Naive thymus-derived CD8-positive, alpha-beta T cell (primary cell): ENCODE data around the gene PCDH15. TPM values are rescaled to one million over a fixed set of nuclear protein-coding genes. Genes with fewer than 3 reads are reported as not detected.
"Not testable (repeated sequence)": the region's sequence is repeated elsewhere in the genome, so short reads cannot be mapped to it uniquely, and the experiment has no call there.

Experiments
- ATAC-seq, 2 donors: fragments of 150-1000 bp; cut with Tn5 transposase in 1 of 2; sonication (Bioruptor Pico), chemical (Tn5 transposase) in 1 of 2; 1 replicate in 1 of 2; 2 replicates in 1 of 2; pipeline ENCODE4 v1.10.0; 2021; ENCODE audit warnings: mild to moderate bottlenecking in 2 of 2, moderate library complexity in 2 of 2
- POLR2A ChIA-PET: fragments of 350-600 bp; sonication (Branson Sonifier 250); formaldehyde crosslinking; loops from one replicate; lab custom pipeline; 2021; ENCODE audit warnings: antibody characterized with exemption; lab: Charles Lee
- DNase-seq, 10 donors: peaks; one replicate each; pipeline versions ENCODE4 v3.0.0 to v3.0.0-alpha.2; 2020 to 2022
- H3K27ac Mint-ChIP-seq, 10 donors: one replicate each; pipeline ENCODE4 v1.8.0; 2020 to 2022; ENCODE audit warnings: mild to moderate bottlenecking in 10 of 10, mixed read lengths in 10 of 10, moderate library complexity in 4 of 10, inconsistent platforms in 1 of 10
- H3K27me3 Mint-ChIP-seq, 5 donors: one replicate each; pipeline ENCODE4 v1.8.0; 2021 to 2022; ENCODE audit warnings: mixed read lengths in 5 of 5
- H3K36me3 Mint-ChIP-seq, 3 donors: one replicate each; pipeline ENCODE4 v1.8.0; 2020 to 2022; ENCODE audit warnings: mixed read lengths in 3 of 3, mild to moderate bottlenecking in 2 of 3, inconsistent platforms in 1 of 3
- H3K4me1 Mint-ChIP-seq, 4 donors: one replicate each; pipeline ENCODE4 v1.8.0; 2021 to 2022; ENCODE audit warnings: mixed read lengths in 4 of 4
- H3K4me3 Mint-ChIP-seq, 10 donors: one replicate each; pipeline ENCODE4 v1.8.0; 2020 to 2022; ENCODE audit warnings: mild to moderate bottlenecking in 10 of 10, mixed read lengths in 10 of 10, moderate library complexity in 6 of 10, inconsistent platforms in 1 of 10
- H3K9me3 Mint-ChIP-seq, 9 donors: one replicate each; pipeline ENCODE4 v1.8.0; 2020 to 2022; ENCODE audit warnings: mixed read lengths in 9 of 9, mild to moderate bottlenecking in 3 of 9, inconsistent platforms in 1 of 9, moderate library complexity in 1 of 9
- polyA plus RNA-seq, 3 donors: library from polyadenylated mRNA; unstranded; fragments of 300-500 nt; fragmentation: Illumina TruSeq; gene quantifications; one replicate each; pipeline ENCODE4 v1.2.3, GENCODE V29; 2021
- total RNA-seq, 8 experiments: library from RNA in 2 of 8; stranded (reverse) in 2 of 8; gene quantifications; one replicate each; pipeline ENCODE4 v1.2.3 and lab custom pipeline; 2021 to 2026

PCDH15 gene
- total and polyA plus RNA-seq, 5 experiments from 2014 or later: not detected

GRCh38 chr10:53952698-53953630 is 848.1 kb downstream of the PCDH15 start:
- POLR2A ChIA-PET: no interaction called here
- Mint-ChIP-seq H3K4me1 (no peaks in the 10 kb centered on the region), H3K27me3 (no peaks in the 10 kb centered on the region), H3K27ac (no peak overlapping the region), H3K9me3 (peaks cover 0 to 6% (median 3%) of the 10 kb centered on the region in 9 donors), H3K4me3 (no peak overlapping the region), H3K36me3 (no peaks in the 10 kb centered on the region)
- no peak for ATAC-seq
- DNase-seq: no peak

GRCh38 chr10:53939654-53940053 is 861.4 kb downstream of the PCDH15 start:
- peaks cover 0 to 12% (median 4%) of the 10 kb centered on the region in 9 donors for H3K9me3 Mint-ChIP-seq
- no peaks in the 10 kb centered on the region for H3K36me3 Mint-ChIP-seq
- no peak overlapping the region for H3K4me3 Mint-ChIP-seq
- no peak for DNase-seq
- H3K27ac Mint-ChIP-seq: no peak overlapping the region
- POLR2A ChIA-PET: no interaction called here
- no peaks in the 10 kb centered on the region for H3K27me3 Mint-ChIP-seq
- ATAC-seq: no peak
- H3K4me1 Mint-ChIP-seq: no peaks in the 10 kb centered on the region

GRCh38 chr10:53930648-53931047 is 870.4 kb downstream of the PCDH15 start:
- no peak overlapping the region for H3K27ac Mint-ChIP-seq
- H3K9me3 Mint-ChIP-seq: peaks cover 7 to 15% (median 10%) of the 10 kb centered on the region in 9 donors
- POLR2A ChIA-PET: interaction anchor here (0.7 kb wide), 1 partner anchor 61 kb away, joined by 5 read pairs; no protein-coding TSS in a partner anchor
- no peak for ATAC-seq
- DNase-seq: no peak
- H3K4me3 Mint-ChIP-seq: no peak overlapping the region
- no peaks in the 10 kb centered on the region for H3K27me3 Mint-ChIP-seq
- no peaks in the 10 kb centered on the region for H3K4me1 Mint-ChIP-seq
- H3K36me3 Mint-ChIP-seq: no peaks in the 10 kb centered on the region

DNA sequence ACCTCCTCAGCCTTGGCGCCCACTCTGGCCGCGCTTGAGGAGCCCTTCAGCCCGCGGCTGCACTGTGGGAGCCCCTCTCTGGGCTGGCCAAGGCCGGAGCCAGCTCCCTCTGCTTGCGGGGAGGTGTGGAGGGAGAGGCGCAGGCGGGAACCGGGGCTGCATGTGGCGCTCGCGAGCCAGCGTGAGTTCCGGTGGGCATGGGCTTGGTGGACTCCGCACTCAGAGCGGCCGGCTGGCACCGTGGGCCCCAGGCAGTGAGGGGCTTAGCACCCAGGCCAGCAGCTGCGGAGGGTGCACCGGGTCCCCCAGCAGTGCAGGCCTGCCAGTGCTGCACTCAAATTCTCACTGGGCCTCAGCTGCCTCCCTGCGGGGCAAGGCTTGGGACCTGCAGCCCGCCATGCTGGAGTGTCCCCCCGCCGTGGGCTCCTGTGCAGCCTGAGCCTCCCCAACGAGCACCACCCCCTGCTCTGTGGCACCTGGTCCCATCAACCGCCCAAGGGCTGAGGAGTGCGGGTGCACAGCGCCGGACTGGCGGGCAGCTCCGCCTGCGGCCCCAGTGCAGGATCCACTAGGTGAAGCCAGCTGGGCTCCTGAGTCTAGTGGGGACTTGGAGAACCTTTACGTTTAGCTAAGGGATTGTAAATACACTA is 876.9 kb downstream of the PCDH15 start:
- H3K36me3 Mint-ChIP-seq, H3K27me3 Mint-ChIP-seq, POLR2A ChIA-PET, ATAC-seq, H3K4me1 Mint-ChIP-seq, DNase-seq, H3K27ac Mint-ChIP-seq, H3K4me3 Mint-ChIP-seq: not testable (repeated sequence)
- H3K9me3 Mint-ChIP-seq: peaks cover 0 to 18% (median 6%) of the 10 kb centered on the region in 9 donors

GRCh38 chr10:53918755-53919154 is 882.3 kb downstream of the PCDH15 start:
- POLR2A ChIA-PET: no interaction called here
- H3K27me3 Mint-ChIP-seq: no peaks in the 10 kb centered on the region
- H3K36me3 Mint-ChIP-seq: no peaks in the 10 kb centered on the region
- DNase-seq: no peak
- no peaks in the 10 kb centered on the region for H3K4me1 Mint-ChIP-seq
- peaks cover 0 to 9% (median 3%) of the 10 kb centered on the region in 9 donors for H3K9me3 Mint-ChIP-seq
- no peak overlapping the region for H3K4me3 Mint-ChIP-seq
- H3K27ac Mint-ChIP-seq: no peak overlapping the region
- ATAC-seq: no peak

GRCh38 chr10:53909791-53910190 is 891.2 kb downstream of the PCDH15 start:
- POLR2A ChIA-PET: no interaction called here
- H3K27me3 Mint-ChIP-seq: no peaks in the 10 kb centered on the region
- H3K4me3 Mint-ChIP-seq: no peak overlapping the region
- peaks cover 0 to 32% (median 9%) of the 10 kb centered on the region in 9 donors for H3K9me3 Mint-ChIP-seq
- ATAC-seq (no peak), DNase-seq (no peak)
- H3K36me3 Mint-ChIP-seq: no peaks in the 10 kb centered on the region
- H3K27ac Mint-ChIP-seq: no peak overlapping the region
- no peaks in the 10 kb centered on the region for H3K4me1 Mint-ChIP-seq

DNA sequence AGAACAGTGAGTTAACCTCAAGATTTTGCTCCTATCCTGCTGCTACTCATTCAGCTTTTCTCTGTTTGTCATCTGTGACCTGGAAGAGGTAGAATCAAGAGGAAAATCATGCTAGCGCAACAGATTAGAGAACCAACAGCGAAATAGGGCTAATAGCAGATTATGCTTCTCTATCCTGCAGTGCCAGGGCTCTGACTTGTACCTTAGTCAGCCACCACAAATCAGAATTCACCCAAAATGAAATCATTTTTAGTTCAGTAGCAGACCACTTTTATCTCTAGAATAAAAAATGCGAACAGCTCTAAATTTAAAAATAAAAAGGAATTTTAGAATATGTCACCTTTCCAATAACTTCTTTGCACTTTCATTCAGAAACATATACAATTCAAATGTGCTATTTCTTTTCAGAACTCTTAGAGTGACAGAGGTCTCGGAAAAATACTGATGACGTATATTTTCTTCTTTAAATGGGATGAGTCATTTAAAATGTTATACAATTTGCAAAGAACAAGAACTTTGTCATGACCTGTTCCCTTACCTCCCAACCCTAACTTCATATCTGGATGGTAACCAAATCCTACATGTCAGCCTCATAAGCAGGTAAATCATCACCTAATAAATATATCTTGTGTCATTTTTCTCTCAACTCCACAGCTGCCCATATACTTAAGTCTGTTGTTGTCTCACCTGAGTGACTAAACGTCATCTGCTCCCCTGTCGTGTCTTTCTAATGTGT is 896.4 kb downstream of the PCDH15 start:
- Mint-ChIP-seq H3K4me1 (no peaks in the 10 kb centered on the region), H3K27me3 (no peaks in the 10 kb centered on the region), H3K36me3 (no peaks in the 10 kb centered on the region), H3K4me3 (no peak overlapping the region), H3K27ac (no peak overlapping the region), H3K9me3 (peaks cover 0 to 12% (median 0%) of the 10 kb centered on the region in 9 donors)
- POLR2A ChIA-PET: no interaction called here
- ATAC-seq: no peak
- DNase-seq: no peak

GRCh38 chr10:53903756-53904155 is 897.3 kb downstream of the PCDH15 start:
- no peaks in the 10 kb centered on the region for H3K4me1 Mint-ChIP-seq
- ATAC-seq: no peak
- no peak overlapping the region for H3K27ac Mint-ChIP-seq
- H3K4me3 Mint-ChIP-seq: no peak overlapping the region
- no peak for DNase-seq
- POLR2A ChIA-PET: no interaction called here
- no peaks in the 10 kb centered on the region for H3K36me3 Mint-ChIP-seq
- H3K9me3 Mint-ChIP-seq: peaks cover 0 to 8% (median 0%) of the 10 kb centered on the region in 9 donors
- H3K27me3 Mint-ChIP-seq: no peaks in the 10 kb centered on the region

DNA sequence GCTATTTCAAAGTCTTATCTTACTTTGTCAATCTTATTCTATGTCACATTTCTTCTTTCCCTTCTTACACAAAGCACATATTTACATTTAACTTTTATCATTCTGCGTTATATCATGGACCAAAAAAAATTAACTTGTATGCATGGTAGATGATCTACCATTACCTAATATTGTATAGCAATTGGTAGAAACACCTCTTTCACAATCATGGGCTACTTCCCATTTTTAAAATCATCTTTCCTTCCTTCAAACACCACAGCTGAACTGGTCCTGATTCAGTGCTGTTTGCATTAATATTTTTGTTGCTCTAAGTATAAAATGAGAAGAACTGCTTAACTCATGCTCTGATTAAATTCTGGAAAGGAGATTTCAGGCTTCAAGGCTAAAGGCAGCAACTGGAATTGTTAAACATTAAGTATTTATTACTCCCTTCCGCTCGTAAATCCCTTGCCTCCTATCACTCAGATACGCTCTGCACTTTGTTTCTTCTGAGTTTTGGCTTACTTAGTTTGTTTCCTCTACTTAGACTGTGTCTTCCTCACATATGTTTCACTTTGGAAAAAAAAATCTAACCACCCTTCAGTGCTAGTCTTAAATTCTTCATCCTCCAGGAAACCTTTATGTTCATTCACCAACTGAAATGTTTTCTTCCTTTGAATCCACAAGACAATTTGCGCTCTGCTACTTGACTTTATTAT is 901.4 kb downstream of the PCDH15 start:
- H3K9me3 Mint-ChIP-seq: peaks cover 0 to 9% (median 2%) of the 10 kb centered on the region in 9 donors
- no peak overlapping the region for H3K4me3 Mint-ChIP-seq
- ATAC-seq: no peak
- no peaks in the 10 kb centered on the region for H3K36me3 Mint-ChIP-seq
- H3K27ac Mint-ChIP-seq: no peak overlapping the region
- POLR2A ChIA-PET: no interaction called here
- no peaks in the 10 kb centered on the region for H3K27me3 Mint-ChIP-seq
- no peaks in the 10 kb centered on the region for H3K4me1 Mint-ChIP-seq
- no peak for DNase-seq

GRCh38 chr10:53898532-53898931 is 902.5 kb downstream of the PCDH15 start:
- no peak for DNase-seq
- POLR2A ChIA-PET: no interaction called here
- Mint-ChIP-seq H3K4me3 (no peak overlapping the region), H3K27me3 (no peaks in the 10 kb centered on the region), H3K9me3 (peaks cover 0 to 6% (median 2%) of the 10 kb centered on the region in 9 donors), H3K4me1 (no peaks in the 10 kb centered on the region), H3K27ac (no peak overlapping the region), H3K36me3 (no peaks in the 10 kb centered on the region)
- ATAC-seq: no peak

DNA sequence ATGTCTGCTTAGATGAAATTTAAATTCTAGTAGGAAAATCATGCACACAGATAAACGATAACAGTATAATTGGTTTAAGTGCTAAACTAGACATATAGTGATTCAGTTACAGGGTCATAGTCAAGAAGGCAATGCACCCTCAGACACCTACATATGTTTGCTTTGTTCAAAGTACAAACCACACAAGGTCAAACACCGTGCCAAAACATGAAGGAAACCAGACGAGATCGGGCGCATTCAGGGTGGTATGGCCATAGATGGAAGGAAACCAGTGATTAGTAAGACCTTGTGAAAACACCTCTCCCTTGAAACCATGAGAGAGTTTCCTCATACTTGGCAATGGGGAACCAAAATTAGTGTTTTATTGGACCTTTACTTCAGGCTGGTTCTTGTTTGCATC is 906.9 kb downstream of the PCDH15 start:
- ATAC-seq (no peak), DNase-seq (no peak)
- H3K27ac Mint-ChIP-seq: no peak overlapping the region
- no peaks in the 10 kb centered on the region for H3K27me3 Mint-ChIP-seq
- H3K4me3 Mint-ChIP-seq: no peak overlapping the region
- POLR2A ChIA-PET: no interaction called here
- H3K4me1 Mint-ChIP-seq: no peaks in the 10 kb centered on the region
- no peaks in the 10 kb centered on the region for H3K36me3 Mint-ChIP-seq
- peaks cover 0 to 9% (median 5%) of the 10 kb centered on the region in 9 donors for H3K9me3 Mint-ChIP-seq

DNA sequence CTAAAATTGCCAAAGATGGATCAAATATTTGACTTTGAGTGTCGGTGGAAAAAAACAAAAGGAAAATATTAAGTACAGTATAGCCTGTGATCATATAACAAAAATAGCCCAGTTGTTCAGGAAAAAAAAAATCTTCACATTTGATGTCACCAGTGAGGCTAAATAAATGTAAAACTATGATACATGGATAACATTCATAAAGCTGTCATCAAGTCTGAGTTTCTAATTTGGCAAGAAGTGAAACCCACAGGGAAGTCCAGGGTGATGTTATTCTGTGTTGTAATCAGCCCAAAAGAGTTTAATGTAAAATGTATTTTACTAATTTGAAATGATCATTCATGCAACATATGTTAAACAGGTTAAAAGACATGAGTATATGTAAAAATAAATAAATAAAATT is 908.0 kb downstream of the PCDH15 start:
- H3K9me3 Mint-ChIP-seq: peaks cover 0 to 9% (median 5%) of the 10 kb centered on the region in 9 donors
- no peaks in the 10 kb centered on the region for H3K4me1 Mint-ChIP-seq
- POLR2A ChIA-PET: no interaction called here
- no peaks in the 10 kb centered on the region for H3K36me3 Mint-ChIP-seq
- no peak for ATAC-seq
- no peak for DNase-seq
- H3K27ac Mint-ChIP-seq: no peak overlapping the region
- no peak overlapping the region for H3K4me3 Mint-ChIP-seq
- H3K27me3 Mint-ChIP-seq: no peaks in the 10 kb centered on the region
